ENCODE data around the gene PPIF. TPM values are rescaled to one million over a fixed set of nuclear protein-coding genes. Genes with fewer than 3 reads are reported as not detected.

The PPIF gene
- total RNA-seq, 1 experiment from 2014 or later = 59.0 TPM

DNA sequence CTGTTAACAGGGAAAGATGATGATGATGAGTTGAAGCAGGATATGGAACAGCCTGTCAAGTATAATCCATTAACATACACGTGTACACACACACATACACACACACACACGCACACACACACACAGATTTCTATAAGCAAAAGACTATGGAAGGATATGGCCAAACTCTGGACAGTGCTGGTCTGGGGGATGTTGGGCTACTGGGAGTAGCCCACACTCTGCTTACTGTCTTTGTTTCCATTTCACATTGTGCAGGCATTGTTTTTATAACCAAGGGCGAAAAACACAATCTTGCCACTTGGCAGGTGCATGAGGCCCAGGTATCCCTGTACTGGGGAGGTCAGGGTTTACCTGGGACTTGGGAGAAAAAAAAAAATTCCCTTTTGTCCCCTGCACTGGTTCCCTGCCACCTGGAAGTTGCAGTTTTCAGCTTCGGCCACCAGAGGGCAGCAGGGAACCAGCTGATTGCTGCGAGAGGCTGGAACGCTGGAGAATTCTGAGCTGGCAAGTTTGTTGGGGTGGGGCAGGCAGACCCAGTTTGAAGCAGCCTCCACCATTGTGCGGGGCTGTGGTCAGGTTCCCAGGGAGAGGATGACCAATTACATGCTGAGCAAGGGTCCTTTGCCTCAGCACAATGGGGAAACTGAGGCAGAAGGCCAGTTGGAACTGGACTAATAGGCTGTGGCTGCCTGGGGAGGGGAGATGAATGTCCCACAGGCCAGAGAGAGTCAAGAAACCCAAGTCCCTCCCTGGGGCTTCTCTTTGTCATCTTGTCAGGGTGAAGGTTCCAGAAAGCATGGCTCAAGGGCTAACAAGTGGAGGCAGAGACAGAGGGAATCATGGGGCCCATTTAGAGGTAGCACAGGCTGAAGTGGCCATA, 27.3 kb downstream of the PPIF start:
- TF ChIP-seq POLR2AphosphoS5 (IDR thresholded peaks at IDR 0.05; ENCODE audit: low read depth, low read length) (no peak), REST (IDR thresholded peaks at IDR 0.05; ENCODE audit: insufficient read depth in 1 of 2, low read depth in 2 of 2, low read length in 1 of 2) (0 out of 4 replicates have a peak, but pooled peaks of 1 of the 2 experiments have one; percentile 25), TCF7L2 (IDR thresholded peaks at IDR 0.05; ENCODE audit: low read depth, low read length) (no peak), SIN3A (IDR thresholded peaks at IDR 0.05; ENCODE audit: borderline replicate concordance, insufficient read depth, low read depth, low read length) (no peak)
- TF ChIP-seq, protein P1, sequence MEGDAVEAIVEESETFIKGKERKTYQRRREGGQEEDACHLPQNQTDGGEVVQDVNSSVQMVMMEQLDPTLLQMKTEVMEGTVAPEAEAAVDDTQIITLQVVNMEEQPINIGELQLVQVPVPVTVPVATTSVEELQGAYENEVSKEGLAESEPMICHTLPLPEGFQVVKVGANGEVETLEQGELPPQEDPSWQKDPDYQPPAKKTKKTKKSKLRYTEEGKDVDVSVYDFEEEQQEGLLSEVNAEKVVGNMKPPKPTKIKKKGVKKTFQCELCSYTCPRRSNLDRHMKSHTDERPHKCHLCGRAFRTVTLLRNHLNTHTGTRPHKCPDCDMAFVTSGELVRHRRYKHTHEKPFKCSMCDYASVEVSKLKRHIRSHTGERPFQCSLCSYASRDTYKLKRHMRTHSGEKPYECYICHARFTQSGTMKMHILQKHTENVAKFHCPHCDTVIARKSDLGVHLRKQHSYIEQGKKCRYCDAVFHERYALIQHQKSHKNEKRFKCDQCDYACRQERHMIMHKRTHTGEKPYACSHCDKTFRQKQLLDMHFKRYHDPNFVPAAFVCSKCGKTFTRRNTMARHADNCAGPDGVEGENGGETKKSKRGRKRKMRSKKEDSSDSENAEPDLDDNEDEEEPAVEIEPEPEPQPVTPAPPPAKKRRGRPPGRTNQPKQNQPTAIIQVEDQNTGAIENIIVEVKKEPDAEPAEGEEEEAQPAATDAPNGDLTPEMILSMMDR (IDR thresholded peaks at IDR 0.05) = peak; percentile 98
- H3K4me1 ChIP-seq (ENCODE audit: control insufficient read depth, insufficient read depth, low read length) = no peaks in the 10 kb centered on the region
- BruUV-seq (replicated peaks) = no TSS peak
- in situ Hi-C loops (cut with HindIII; ENCODE audit: low pct_unique_long_range_greater_than_20kb, low sequenced_read_pairs) = no loop called here
- peaks cover 3% of the 10 kb centered on the region; the same call in 1 of the 2 replicates for H3K9me3 ChIP-seq (ENCODE audit: control insufficient read depth, insufficient read depth, low read depth, low read length)
- H3K27me3 ChIP-seq (ENCODE audit: control insufficient read depth, insufficient read depth, low read length) = peaks cover 2% of the 10 kb centered on the region; the same call in 1 of the 2 replicates
- H3K36me3 ChIP-seq (ENCODE audit: control insufficient read depth, insufficient read depth, low read length) = no peaks in the 10 kb centered on the region
- POLR2A ChIA-PET = interaction anchor here (0.7 kb wide), 1 partner anchor 9 kb away, joined by 3 read pairs; no protein-coding TSS in a partner anchor
- ATAC-seq = peak; percentile 88
- intact Hi-C loops (cut with micrococcal nuclease; ENCODE audit: unreplicated experiment) = loop anchor here (1.0 to 5.0 kb wide), 2 partner anchors 93 to 113 kb away; no protein-coding TSS in a partner anchor
- CTCF ChIA-PET = interaction anchor here (0.6 to 1.7 kb wide), 16 partner anchors 9 to 1716 kb away, joined by 3 to 19 read pairs (median 4); partner anchors contain the start of gene SFTPA2
- DNase-seq (ENCODE audit: low read depth, low spot score) = peak; percentile 33
- H3K27ac ChIP-seq (ENCODE audit: low read length) = no peak overlapping the region
- H3K4me3 ChIP-seq (ENCODE audit: low read depth in 2 of 2, low read length in 2 of 2) = no peak overlapping the region

GRCh38 chr10:79375321-79376077, 28.2 kb downstream of the PPIF start:
- CTCF ChIA-PET = no interaction called here

More at GRCh38 chr10:79375321-79376077, 28.2 kb downstream of the PPIF start:
- POLR2A ChIA-PET = no interaction called here
- ATAC-seq (no peak), DNase-seq (ENCODE audit: low read depth, low spot score) (no peak)
- no peak overlapping the region for H3K27ac ChIP-seq (ENCODE audit: low read length)
- in situ Hi-C loops (cut with HindIII; ENCODE audit: low pct_unique_long_range_greater_than_20kb, low sequenced_read_pairs) = no loop called here
- no peak overlapping the region for H3K4me3 ChIP-seq (ENCODE audit: low read depth in 2 of 2, low read length in 2 of 2)
- H3K4me1 ChIP-seq (ENCODE audit: control insufficient read depth, insufficient read depth, low read length) = peaks cover 5% of the 10 kb centered on the region; the same call in 1 of the 2 replicates
- BruUV-seq (replicated peaks) = no TSS peak
- TF ChIP-seq, protein P1 (IDR thresholded peaks at IDR 0.05) = no peak
- TF ChIP-seq SIN3A (IDR thresholded peaks at IDR 0.05; ENCODE audit: borderline replicate concordance, insufficient read depth, low read depth, low read length) (no peak), TCF7L2 (IDR thresholded peaks at IDR 0.05; ENCODE audit: low read depth, low read length) (no peak), POLR2AphosphoS5 (IDR thresholded peaks at IDR 0.05; ENCODE audit: low read depth, low read length) (no peak), REST (IDR thresholded peaks at IDR 0.05; ENCODE audit: insufficient read depth in 1 of 2, low read depth in 2 of 2, low read length in 1 of 2) (no peak)
- intact Hi-C loops (cut with micrococcal nuclease; ENCODE audit: unreplicated experiment) = no loop called here
- no peaks in the 10 kb centered on the region for H3K36me3 ChIP-seq (ENCODE audit: control insufficient read depth, insufficient read depth, low read length)
- H3K9me3 ChIP-seq (ENCODE audit: control insufficient read depth, insufficient read depth, low read depth, low read length) = no peaks in the 10 kb centered on the region; the same call in 1 of the 2 replicates
- no peaks in the 10 kb centered on the region; the same call in 1 of the 2 replicates for H3K27me3 ChIP-seq (ENCODE audit: control insufficient read depth, insufficient read depth, low read length)

Data from Panc1 (cell line).